Measurements from ENCODE around the gene ANGPTL8.
A peak's percentile ranks its signal among the peaks of the same experiment; 100 is the strongest.

ANGPTL8 gene

DNA sequence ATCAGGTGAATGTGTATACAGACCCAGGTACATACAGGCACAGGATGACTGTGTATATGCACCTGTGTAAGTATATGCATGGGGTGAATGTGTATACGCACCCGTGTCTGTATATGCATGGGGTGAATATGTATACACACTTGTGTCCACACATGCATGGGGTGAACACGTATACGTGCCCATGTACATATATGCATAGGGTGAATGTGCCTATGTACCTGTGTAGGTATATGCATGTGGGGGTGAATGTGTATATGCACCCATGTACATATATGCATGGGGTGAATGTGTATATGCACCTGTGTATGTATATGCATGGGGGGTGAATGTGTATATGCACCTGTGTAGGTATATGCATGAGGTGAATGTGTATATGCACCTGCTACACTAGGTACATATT lies 6.9 kb upstream of the ANGPTL8 start:
- Histone ChIP-seq H3K4me3 (no peak overlapping the region), H3K27ac (no peak overlapping the region)

- H3K27ac ChIP-seq, result no peak overlapping the region
- no peak overlapping the region for H3K4me3 ChIP-seq
Measured at GRCh38 chr19:11233073-11233472, 6.3 kb upstream of the ANGPTL8 start.

GRCh38 chr19:11234486-11235075 lies 4.8 kb upstream of the ANGPTL8 start:
- H3K4me3 ChIP-seq, result no peak overlapping the region
- no peak overlapping the region for H3K27ac ChIP-seq

- Histone ChIP-seq H3K4me3 (no peak overlapping the region), H3K27ac (no peak overlapping the region)
Measured at GRCh38 chr19:11236324-11237301, 2.8 kb upstream of the ANGPTL8 start.

- Histone ChIP-seq H3K4me3 (no peak overlapping the region), H3K27ac (no peak overlapping the region)
Measured at GRCh38 chr19:11237321-11237720, 2.1 kb upstream of the ANGPTL8 start.

GRCh38 chr19:11238041-11238440 lies 1.4 kb upstream of the ANGPTL8 start:
- Histone ChIP-seq H3K4me3 (no peak overlapping the region), H3K27ac (no peak overlapping the region)

DNA sequence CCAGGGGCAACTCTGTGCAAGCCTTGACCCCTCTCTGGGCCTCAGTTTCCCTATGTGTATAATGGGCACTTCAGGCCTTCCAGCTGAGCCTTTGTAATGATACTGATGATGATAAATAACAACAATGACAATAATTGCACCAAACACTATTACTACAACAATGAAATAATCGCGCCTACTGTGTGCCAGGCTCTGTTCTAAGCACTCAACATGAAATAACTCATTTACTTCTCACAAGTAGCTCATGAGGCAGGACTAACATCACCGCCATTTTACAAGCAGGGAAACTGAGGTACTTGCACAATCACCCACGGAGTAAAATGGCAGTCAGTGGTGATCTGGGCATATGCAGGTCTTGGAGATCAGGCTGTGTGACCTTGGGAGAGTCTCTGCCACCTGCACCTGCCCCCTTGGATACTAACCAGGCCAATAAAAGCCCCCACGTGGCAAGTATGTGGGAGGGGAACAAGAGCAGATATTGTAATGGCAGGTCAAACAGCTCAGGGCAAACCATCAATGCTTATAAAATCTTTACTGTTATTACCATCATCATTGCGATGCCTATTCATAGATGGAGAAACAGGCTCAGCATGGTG lies 540 bp upstream of the ANGPTL8 start:
- Histone ChIP-seq H3K4me3 (no peak overlapping the region), H3K27ac (no peak overlapping the region)

DNA sequence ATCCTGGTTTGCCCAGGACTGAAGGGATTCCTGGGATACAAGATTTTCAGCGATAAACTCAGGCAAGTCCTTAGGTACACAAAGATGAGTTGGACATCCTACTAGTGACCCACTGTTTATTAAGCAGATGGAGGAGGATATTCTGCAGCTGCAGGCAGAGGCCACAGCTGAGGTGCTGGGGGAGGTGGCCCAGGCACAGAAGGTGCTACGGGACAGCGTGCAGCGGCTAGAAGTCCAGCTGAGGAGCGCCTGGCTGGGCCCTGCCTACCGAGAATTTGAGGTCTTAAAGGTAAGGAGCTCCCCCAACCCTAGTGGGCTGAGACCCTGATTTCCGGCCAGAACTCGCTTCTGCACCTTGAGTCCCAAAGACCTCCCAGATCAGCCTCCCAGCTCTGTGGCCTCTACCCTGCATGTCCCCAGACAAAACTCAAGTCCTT lies 607 bp downstream of the ANGPTL8 start:
- Histone ChIP-seq H3K27ac (no peak overlapping the region), H3K4me3 (no peak overlapping the region)

GRCh38 chr19:11242025-11242424 lies 2.6 kb downstream of the ANGPTL8 start:
- Histone ChIP-seq H3K4me3 (no peak overlapping the region), H3K27ac (no peak overlapping the region)

- Histone ChIP-seq H3K27ac (peak overlapping the region in 5 of 21 experiments; percentile 17 to 52 (median 45)), H3K4me3 (no peak overlapping the region)
Measured at GRCh38 chr19:11242864-11243797, 3.7 kb downstream of the ANGPTL8 start.

DNA sequence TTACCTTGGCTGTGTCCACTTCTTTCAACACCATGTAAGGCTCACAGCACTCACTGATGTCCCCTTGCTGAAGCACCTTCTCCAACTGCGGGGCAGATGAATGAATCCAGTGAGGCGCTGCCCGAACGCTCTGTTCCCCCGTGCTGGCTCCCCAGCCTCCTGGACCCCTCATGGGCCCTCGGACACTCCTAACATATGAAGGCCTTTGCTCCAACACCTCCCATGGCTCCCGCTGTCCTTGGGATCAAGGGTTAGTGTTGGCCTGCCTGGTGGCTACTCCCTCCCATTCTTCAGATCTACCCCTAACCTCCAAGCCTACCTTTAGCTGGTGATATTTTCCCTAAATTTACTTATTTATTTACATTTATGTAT lies 4.4 kb downstream of the ANGPTL8 start:
- peak overlapping the region in 4 of 21 experiments; percentile 17 to 52 (median 38) for H3K27ac ChIP-seq
- H3K4me3 ChIP-seq, result no peak overlapping the region

- no peak overlapping the region for H3K27ac ChIP-seq
- no peak overlapping the region for H3K4me3 ChIP-seq
Measured at GRCh38 chr19:11244846-11245589, 5.6 kb downstream of the ANGPTL8 start.

DNA sequence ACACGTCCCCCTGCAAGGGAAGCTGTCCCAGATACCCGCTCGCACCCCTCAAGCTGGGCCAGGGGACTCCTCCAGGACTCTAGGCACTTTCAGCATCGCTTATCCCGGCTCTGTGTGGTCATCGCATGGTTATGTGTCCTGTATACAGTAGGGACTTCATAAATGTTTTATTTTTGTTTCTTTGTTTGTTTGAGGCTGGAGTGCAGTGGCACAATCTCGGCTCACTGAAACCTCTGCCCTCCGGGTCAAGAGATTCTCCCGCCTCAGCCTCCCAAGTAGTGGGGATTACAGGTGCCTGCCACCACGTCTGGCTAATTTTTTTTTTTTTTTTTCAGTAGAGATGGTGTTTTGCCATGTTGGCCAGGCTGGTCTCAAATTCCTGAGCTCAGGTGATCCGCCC lies 7.5 kb downstream of the ANGPTL8 start:
- peak overlapping the region in 2 of 21 experiments; percentile 21 to 71 for H3K27ac ChIP-seq
- no peak overlapping the region for H3K4me3 ChIP-seq

DNA sequence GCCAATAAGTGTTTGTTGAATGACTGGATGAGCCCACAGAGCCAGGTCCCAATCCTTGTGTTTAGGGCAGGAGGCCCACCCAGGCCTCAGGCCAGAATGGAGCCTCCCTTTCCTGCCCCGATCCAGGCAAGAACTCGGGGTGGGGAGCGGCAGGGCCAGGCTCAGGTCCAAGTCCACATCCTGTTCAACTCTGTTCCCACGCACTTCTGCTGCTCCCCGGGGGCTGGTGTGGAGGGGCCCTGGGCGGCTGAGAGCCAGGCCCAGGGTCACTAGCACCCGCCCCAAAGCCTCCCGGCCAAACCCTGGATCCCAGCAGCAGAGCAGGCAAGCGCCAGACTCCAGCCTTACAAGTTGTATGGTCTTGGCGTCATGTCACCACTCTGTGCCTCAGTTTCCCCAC lies 8.0 kb downstream of the ANGPTL8 start:
- H3K4me3 ChIP-seq, result no peak overlapping the region
- H3K27ac ChIP-seq, result peak overlapping the region in 5 of 21 experiments; percentile 12 to 71 (median 21)

- Histone ChIP-seq H3K4me3 (no peak overlapping the region), H3K27ac (peak overlapping the region in 6 of 21 experiments; percentile 12 to 71 (median 36))
Measured at GRCh38 chr19:11247934-11248333, 8.5 kb downstream of the ANGPTL8 start.

DNA sequence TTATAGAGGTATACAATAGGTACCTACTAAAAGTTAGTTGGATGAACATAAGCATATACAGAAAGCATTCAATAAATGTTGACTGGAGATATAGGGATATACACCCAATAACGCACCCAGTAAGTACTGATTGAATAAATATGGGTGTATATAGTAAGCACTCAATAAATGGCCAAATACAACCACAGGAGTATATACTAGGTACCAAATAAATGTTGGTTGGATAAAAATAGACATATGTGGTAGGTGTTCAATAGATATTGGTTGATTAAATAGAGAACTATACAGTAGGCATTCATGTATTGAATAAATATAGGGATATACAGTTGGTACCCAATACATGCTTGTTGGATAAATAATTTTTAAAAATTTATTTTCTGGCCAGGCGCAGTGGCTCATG lies 9.4 kb downstream of the ANGPTL8 start:
- no peak overlapping the region for H3K27ac ChIP-seq
- H3K4me3 ChIP-seq, result no peak overlapping the region

- H3K27ac ChIP-seq, result no peak overlapping the region
Measured at GRCh38 chr19:11251217-11251616, 11.8 kb downstream of the ANGPTL8 start.

DNA sequence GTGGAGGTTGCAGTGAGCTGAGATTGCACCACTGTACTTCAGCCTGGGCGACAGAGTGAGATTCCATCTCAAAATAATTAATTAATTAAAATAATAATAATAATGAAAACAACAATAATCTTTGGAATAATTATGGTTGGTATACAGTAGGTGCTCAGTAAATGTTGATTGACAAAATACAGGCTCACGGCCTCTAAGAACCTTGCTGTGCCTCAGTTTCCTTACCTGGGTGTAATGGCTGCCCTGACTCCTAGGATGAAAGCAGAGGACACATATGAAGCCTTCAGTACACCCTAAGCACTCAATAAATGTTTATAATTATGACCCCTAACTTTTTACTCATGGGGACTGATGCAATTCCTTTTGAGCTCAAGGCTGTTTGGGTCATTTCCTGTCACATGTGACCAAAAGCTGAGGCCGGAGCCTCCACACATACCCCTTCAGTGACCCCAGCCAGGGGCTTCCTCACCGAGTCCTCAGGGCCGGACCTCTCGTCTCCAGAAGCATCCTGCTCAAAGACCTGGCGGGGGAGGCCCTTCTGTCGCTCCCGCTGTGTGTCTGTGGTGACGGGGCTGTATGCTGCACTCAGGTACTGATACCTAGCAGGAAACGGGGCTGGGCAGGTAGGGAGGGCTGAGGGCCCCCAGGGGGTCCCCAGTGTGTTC lies 12.4 kb downstream of the ANGPTL8 start:
- Histone ChIP-seq H3K4me3 (no peak overlapping the region), H3K27ac (peak overlapping the region in 1 of 21 experiments; percentile 26)

More at GRCh38 chr19:11251217-11251616, 11.8 kb downstream of the ANGPTL8 start:
- no peak overlapping the region for H3K4me3 ChIP-seq
